GM13976 (cell line): ENCODE data around the gene AMOTL1.

Experiments used
- DNase-seq: peaks from one replicate; pipeline ENCODE4 v3.0.0; 2012; ENCODE audit warnings: low spot score
- in situ Hi-C: fragments of 300-500 bp; cut with MboI; formaldehyde crosslinking; loops from one replicate; pipeline ENCODE4 v1.12.0; 2022; ENCODE audit warnings: low sequenced_read_pairs, mixed read lengths, inconsistent platforms; ENCODE audit not compliant: unreplicated experiment
- TF ChIP-seq, protein P1 (sequence below): IDR thresholded peaks from 2 replicates; pipeline ENCODE4 v1.5.1; 2012; ENCODE audit warnings: borderline replicate concordance, mild to moderate bottlenecking; ENCODE audit not compliant: insufficient read depth; ENCODE audit errors: extremely low read depth, missing control alignments, control extremely low read depth

The AMOTL1 gene

DNA sequence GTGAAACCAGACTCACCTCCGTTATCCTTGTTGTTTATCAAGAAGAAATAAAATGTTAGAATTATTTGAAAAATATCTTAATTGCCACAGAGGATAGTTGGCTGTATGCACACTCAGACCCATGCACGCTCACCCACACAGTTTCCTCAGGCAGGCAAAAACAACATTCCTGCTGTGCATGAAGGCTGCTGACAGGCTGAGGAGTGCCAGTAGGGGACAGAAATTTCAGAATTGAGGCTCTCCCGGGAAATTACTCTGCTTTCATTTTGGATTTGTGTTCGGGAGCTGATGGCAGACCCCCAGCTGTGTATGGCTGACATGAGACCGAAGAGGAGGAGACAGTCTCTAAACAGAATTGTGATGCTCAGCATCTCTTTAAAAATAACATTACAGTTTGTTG, 87.5 kb downstream of the AMOTL1 start:
- in situ Hi-C loops, result no loop called here
- TF ChIP-seq, protein P1, sequence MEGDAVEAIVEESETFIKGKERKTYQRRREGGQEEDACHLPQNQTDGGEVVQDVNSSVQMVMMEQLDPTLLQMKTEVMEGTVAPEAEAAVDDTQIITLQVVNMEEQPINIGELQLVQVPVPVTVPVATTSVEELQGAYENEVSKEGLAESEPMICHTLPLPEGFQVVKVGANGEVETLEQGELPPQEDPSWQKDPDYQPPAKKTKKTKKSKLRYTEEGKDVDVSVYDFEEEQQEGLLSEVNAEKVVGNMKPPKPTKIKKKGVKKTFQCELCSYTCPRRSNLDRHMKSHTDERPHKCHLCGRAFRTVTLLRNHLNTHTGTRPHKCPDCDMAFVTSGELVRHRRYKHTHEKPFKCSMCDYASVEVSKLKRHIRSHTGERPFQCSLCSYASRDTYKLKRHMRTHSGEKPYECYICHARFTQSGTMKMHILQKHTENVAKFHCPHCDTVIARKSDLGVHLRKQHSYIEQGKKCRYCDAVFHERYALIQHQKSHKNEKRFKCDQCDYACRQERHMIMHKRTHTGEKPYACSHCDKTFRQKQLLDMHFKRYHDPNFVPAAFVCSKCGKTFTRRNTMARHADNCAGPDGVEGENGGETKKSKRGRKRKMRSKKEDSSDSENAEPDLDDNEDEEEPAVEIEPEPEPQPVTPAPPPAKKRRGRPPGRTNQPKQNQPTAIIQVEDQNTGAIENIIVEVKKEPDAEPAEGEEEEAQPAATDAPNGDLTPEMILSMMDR, result no peak
- no peak for DNase-seq

DNA sequence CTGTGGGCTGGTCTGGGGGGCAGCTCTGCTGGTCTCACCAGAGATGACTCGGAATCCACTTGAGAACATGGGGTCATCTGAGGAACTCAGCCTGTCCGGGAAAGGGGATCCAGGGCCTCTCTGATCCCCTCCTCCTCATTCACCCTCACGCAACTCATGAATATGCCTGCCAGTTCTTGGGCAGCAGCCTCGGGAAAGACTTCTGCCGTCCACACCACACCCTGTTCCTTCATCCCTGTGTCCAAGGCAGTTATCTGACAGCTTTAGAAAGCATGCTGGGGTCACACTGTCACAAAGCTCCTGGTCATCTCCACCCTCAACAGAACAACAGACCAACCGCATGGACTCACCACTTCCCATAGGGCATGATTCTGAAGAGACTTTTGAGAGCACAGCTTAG, 88.3 kb downstream of the AMOTL1 start:
- DNase-seq, result no peak
- in situ Hi-C loops, result no loop called here
- TF ChIP-seq, protein P1, result no peak

DNA sequence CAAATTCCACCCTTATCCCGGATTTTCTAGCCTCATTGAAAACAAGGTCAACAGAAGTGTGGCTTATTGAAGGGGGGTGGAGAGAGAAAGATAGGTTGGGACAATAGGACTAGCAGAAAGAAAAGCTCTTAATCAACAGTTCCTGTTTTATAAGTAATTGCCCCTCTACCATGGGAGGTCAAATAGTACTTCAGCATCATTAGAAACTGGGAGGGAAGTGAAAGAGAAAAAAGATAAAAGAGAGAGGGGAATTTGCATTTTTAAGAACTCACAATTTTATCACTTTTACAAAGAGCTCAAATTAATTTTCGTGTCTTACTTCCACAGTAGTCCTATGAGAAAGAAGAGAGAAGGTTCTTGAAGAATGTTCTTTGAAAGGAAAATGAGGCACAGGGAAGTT, 89.2 kb downstream of the AMOTL1 start:
- DNase-seq, result no peak
- in situ Hi-C loops, result no loop called here
- TF ChIP-seq, protein P1, result no peak

DNA sequence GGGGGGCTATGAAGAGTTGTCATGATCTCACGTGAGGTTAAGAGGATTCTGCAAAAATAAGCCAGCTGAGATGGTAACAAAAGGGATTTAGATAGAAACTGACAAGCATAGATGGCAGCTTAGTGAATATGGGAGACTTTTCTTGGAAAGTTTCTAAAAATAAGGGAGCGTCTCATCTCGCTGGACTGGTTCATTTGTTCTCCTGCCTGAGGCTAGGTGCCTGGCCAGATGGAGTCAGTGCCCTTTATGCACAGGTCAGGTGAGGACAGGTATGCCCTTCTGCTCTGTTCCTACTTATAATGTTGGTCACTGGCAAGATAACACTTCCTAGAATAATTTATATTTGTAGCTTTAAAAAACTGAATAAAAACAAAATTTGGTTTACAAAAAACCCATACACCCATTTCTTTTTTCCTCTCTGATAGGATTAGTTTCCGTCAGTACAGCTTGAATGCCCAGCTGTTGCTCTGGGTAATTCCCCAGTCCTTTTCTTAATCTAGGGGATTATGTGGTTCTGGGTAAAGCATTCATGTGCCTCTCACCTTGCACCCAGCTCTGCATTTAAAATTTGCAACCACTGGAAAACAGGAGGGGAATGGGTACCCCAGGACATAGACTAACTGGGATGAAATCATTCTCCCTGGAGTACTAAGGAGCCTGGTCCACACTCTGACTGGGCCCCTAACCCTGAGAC, 90.0 kb downstream of the AMOTL1 start:
- TF ChIP-seq, protein P1, result no peak
- in situ Hi-C loops, result no loop called here
- no peak for DNase-seq

DNA sequence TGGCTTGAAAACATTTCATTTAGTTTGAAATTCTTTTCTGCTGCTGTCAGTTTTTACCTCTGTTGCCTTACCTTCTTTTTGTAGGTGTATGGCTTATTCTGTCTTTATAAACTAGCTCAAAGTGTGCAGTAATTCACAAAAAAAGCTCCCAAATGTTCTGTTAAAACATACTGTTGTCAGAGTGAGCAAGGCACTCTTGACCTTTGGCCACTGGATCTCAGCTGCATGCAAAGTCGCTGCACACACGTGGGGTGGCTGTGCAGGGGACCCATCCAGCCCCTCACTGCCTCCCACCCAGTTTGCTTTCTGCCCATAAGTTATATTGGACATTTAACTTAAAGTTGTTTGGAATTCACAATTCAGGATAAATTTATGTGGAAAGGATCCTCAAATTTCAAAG, 92.2 kb downstream of the AMOTL1 start:
- DNase-seq, result no peak
- TF ChIP-seq, protein P1, result no peak
- in situ Hi-C loops, result no loop called here

DNA sequence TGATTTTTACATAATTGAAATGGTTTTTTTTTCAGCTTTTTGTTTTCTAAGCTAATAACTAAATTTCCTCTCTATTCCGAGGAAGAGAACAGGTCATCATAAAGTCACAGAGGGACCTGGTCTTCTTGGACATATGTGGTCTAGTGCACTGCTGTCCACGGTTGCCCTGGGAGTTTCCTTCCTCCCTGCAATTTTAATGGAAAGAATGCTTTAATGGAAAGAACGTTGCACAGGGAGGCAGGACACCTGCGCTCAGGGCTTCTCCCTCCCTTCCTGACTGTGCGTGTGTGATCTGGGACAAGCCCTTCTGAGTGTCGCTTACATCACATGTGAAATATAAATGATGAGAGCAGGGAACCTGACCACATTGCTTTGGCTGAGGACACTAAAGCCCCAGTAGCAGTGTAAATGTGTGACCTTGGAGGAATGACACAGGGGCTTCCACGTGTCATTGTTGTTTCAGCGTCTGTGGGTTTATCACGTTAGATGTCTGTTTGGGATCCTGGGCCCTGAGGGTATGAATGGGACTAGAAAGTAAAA, 93.2 kb downstream of the AMOTL1 start:
- in situ Hi-C loops, result no loop called here
- TF ChIP-seq, protein P1, result no peak
- no peak for DNase-seq
